Measurements from ENCODE around the gene ARHGEF6.

DNA sequence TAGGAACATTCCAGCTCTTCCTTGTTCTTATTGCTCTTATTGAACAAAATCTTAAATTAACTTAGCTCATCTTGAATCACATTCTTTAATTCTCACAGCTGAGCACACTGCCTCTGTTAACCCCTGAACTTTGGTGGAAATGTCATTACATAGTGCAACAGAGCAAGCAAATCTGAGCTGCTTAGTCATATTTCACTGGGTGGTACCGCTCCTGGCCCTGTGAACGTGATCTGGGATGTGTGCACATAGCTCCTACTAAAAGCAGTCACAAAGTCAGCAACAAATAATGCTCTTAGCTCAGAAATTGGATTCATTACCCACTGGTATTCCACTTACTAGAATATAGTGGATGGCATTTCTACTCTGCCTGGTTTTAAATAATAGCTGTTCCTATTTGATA lies 27.9 kb downstream of the ARHGEF6 start:
- TF ChIP-seq, protein P1, sequence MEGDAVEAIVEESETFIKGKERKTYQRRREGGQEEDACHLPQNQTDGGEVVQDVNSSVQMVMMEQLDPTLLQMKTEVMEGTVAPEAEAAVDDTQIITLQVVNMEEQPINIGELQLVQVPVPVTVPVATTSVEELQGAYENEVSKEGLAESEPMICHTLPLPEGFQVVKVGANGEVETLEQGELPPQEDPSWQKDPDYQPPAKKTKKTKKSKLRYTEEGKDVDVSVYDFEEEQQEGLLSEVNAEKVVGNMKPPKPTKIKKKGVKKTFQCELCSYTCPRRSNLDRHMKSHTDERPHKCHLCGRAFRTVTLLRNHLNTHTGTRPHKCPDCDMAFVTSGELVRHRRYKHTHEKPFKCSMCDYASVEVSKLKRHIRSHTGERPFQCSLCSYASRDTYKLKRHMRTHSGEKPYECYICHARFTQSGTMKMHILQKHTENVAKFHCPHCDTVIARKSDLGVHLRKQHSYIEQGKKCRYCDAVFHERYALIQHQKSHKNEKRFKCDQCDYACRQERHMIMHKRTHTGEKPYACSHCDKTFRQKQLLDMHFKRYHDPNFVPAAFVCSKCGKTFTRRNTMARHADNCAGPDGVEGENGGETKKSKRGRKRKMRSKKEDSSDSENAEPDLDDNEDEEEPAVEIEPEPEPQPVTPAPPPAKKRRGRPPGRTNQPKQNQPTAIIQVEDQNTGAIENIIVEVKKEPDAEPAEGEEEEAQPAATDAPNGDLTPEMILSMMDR (conservative IDR thresholded peaks at IDR 0.05; ENCODE audit: low read length) = no peak
- TF ChIP-seq EZH2phosphoT487 (IDR thresholded peaks at IDR 0.05; ENCODE audit: borderline replicate concordance, low read depth, low read length) = no peak
